ENCODE measurements around the gene NDUFA8. TPM values are rescaled to one million over a fixed set of nuclear protein-coding genes. Genes with fewer than 3 reads are reported as not detected.

NDUFA8 gene
- polyA plus RNA-seq, 1 of the 3 experiments (the other 2 are of a cell fraction): 116 TPM

GRCh38 chr9:122122903-122123632, 36.5 kb downstream of the NDUFA8 start:
- H3K4me3 ChIP-seq (ENCODE audit: low read depth in 2 of 2, low read length in 1 of 2): peak overlapping the region in 1 of 2 experiments; percentile 58; a peak in 1 of 4 replicates
- no peaks in the 10 kb centered on the region for H3K9me3 ChIP-seq
- TF ChIP-seq RAD21 (IDR thresholded peaks at IDR 0.05; ENCODE audit: low read length): peak; percentile 81
- TF ChIP-seq SMC3 (IDR thresholded peaks at IDR 0.05; ENCODE audit: low read depth, low read length): peak; percentile 98
- TF ChIP-seq REST (IDR thresholded peaks at IDR 0.05; ENCODE audit: low read depth, low read length): no peak
- TF ChIP-seq RCOR1 (IDR thresholded peaks at IDR 0.05; ENCODE audit: low read length): peak; percentile 47; the same call in 1 of the 2 replicates
- TF ChIP-seq, protein P1, sequence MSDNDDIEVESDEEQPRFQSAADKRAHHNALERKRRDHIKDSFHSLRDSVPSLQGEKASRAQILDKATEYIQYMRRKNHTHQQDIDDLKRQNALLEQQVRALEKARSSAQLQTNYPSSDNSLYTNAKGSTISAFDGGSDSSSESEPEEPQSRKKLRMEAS (IDR thresholded peaks at IDR 0.05; ENCODE audit: low read depth): peak; percentile 23; the same call in 1 of the 2 replicates
- TF ChIP-seq CTCF (IDR thresholded peaks at IDR 0.05): peak; percentile 98
- POLR2A ChIA-PET: no interaction called here
- no peaks in the 10 kb centered on the region for H3K9me2 ChIP-seq
- H3K27me3 ChIP-seq (ENCODE audit: insufficient read depth): no peaks in the 10 kb centered on the region
- CTCF ChIA-PET: interaction anchor here (0.6 to 15.3 kb wide), 41 partner anchors 7 to 681 kb away, joined by 3 to 528 read pairs (median 5); partner anchors contain the start of genes MORN5, NDUFA8, PTGS1 and TTLL11
- H3K36me3 ChIP-seq (replicated peaks in 1 of 2; ENCODE audit: control insufficient read depth in 1 of 2, insufficient read depth in 2 of 2, low read length in 1 of 2): no peaks in the 10 kb centered on the region
- H3K4me2 ChIP-seq: no peak overlapping the region
- 30% methylated on average over 9 of the region's 13 CpGs for whole genome bisulfite sequencing (ENCODE audit: low lambda C conversion rate)
- H3K27ac ChIP-seq (ENCODE audit: low read depth in 2 of 2, low read length in 1 of 2): no peak overlapping the region
- H3K79me2 ChIP-seq (ENCODE audit: insufficient read depth): no peaks in the 10 kb centered on the region
- 0 out of 2 replicates have a peak overlapping the region, but pooled peaks have one; percentile 29 for H2AFZ ChIP-seq (ENCODE audit: low read depth)
- peaks cover 6 to 8% of the 10 kb centered on the region in 2 experiments; a peak in 2 of 4 replicates for H3K4me1 ChIP-seq (ENCODE audit: control insufficient read depth in 1 of 2, insufficient read depth in 2 of 2, low read depth in 1 of 2, low read length in 1 of 2)
- no peaks in the 10 kb centered on the region for H4K20me1 ChIP-seq (ENCODE audit: insufficient read depth)
- no peaks in the 10 kb centered on the region for H3F3A ChIP-seq (replicated peaks; ENCODE audit: insufficient read depth)
- DNase-seq: peak; percentile 88
- H3K9ac ChIP-seq: no peak overlapping the region

DNA sequence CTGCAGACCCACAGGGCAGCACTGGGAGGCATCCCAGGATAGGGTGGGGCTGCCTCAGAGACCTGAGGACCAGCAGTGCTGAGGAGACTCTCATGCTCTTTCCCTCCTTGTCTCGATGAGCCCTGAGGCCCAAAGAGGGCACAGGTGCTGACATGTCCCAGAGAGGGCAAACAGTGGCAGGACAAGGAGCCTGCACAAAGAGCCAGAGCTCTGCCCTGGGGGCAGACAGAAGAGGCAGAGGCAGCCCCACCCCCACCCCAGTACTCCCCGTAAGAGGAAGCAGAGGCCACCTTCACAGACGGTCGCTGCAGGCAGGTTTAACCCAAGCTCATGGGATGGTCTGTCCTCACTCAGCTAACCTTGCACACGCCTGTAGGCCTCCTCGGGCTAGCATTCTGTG, 37.1 kb downstream of the NDUFA8 start:
- Histone ChIP-seq H3K9me2 (no peaks in the 10 kb centered on the region), H3K4me3 (ENCODE audit: low read depth in 2 of 2, low read length in 1 of 2) (no peak overlapping the region), H3K9me3 (no peaks in the 10 kb centered on the region), H3K27ac (ENCODE audit: low read depth in 2 of 2, low read length in 1 of 2) (no peak overlapping the region), H3K4me2 (no peak overlapping the region), H3K27me3 (ENCODE audit: insufficient read depth) (no peaks in the 10 kb centered on the region), H3F3A (replicated peaks; ENCODE audit: insufficient read depth) (no peaks in the 10 kb centered on the region), H3K4me1 (ENCODE audit: control insufficient read depth in 1 of 2, insufficient read depth in 2 of 2, low read depth in 1 of 2, low read length in 1 of 2) (peaks cover 6 to 8% of the 10 kb centered on the region in 2 experiments; a peak in 2 of 4 replicates), H3K36me3 (replicated peaks in 1 of 2; ENCODE audit: control insufficient read depth in 1 of 2, insufficient read depth in 2 of 2, low read length in 1 of 2) (no peaks in the 10 kb centered on the region), H2AFZ (ENCODE audit: low read depth) (no peak overlapping the region), H3K9ac (no peak overlapping the region), H3K79me2 (ENCODE audit: insufficient read depth) (no peaks in the 10 kb centered on the region), H4K20me1 (ENCODE audit: insufficient read depth) (no peaks in the 10 kb centered on the region)
- WGBS (ENCODE audit: low lambda C conversion rate): 56% methylated on average over 5 of the region's 6 CpGs
- DNase-seq: no peak
- ChIA-PET CTCF (interaction anchor here (0.7 to 15.3 kb wide), 25 partner anchors 9 to 682 kb away, joined by 3 to 528 read pairs (median 6); partner anchors contain the start of genes MORN5, NDUFA8 and TTLL11), POLR2A (no interaction called here)
- TF ChIP-seq RFX5 (IDR thresholded peaks at IDR 0.05; ENCODE audit: low read length): no peak
- TF ChIP-seq RCOR1 (IDR thresholded peaks at IDR 0.05; ENCODE audit: low read length): no peak
- TF ChIP-seq, protein P2, sequence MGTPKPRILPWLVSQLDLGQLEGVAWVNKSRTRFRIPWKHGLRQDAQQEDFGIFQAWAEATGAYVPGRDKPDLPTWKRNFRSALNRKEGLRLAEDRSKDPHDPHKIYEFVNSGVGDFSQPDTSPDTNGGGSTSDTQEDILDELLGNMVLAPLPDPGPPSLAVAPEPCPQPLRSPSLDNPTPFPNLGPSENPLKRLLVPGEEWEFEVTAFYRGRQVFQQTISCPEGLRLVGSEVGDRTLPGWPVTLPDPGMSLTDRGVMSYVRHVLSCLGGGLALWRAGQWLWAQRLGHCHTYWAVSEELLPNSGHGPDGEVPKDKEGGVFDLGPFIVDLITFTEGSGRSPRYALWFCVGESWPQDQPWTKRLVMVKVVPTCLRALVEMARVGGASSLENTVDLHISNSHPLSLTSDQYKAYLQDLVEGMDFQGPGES (IDR thresholded peaks at IDR 0.05; ENCODE audit: low read depth, low read length): no peak
- TF ChIP-seq YY1 (IDR thresholded peaks at IDR 0.05; ENCODE audit: low read depth): no peak
- TF ChIP-seq REST (IDR thresholded peaks at IDR 0.05; ENCODE audit: low read depth, low read length): no peak
- TF ChIP-seq TEAD4 (IDR thresholded peaks at IDR 0.05; ENCODE audit: borderline replicate concordance, insufficient read depth): no peak
- no peak for TF ChIP-seq NRF1 (IDR thresholded peaks at IDR 0.05; ENCODE audit: low read depth, low read length)

All from SK-N-SH (cell line).